ENCODE measurements around the gene LMBR1.
A peak's percentile ranks its signal among the peaks of the same experiment; 100 is the strongest.
"Not testable (repeated sequence)": the region's sequence is repeated elsewhere in the genome, so short reads cannot be mapped to it uniquely, and the experiment has no call there.

LMBR1 gene

GRCh38 chr7:156892821-156893706 lies at the start of gene LMBR1:
Gene LMBR1 (minus strand): TSS chr7:156893183. CDS start chr7:156892993, 190 bp downstream.
- DNase-seq, result peak; percentile 90 to 97

GRCh38 chr7:156942708-156943090 lies 49.7 kb upstream of the LMBR1 start:
- no peak for DNase-seq

GRCh38 chr7:156941393-156942182 lies 48.6 kb upstream of the LMBR1 start:
- DNase-seq, result no peak

GRCh38 chr7:156940421-156941122 lies 47.6 kb upstream of the LMBR1 start:
- DNase-seq, result no peak

- DNase-seq, result not testable (repeated sequence)
Observed at GRCh38 chr7:156936766-156937165, 43.8 kb upstream of the LMBR1 start.

- no peak for DNase-seq
Observed at GRCh38 chr7:156935250-156935649, 42.3 kb upstream of the LMBR1 start.

GRCh38 chr7:156932006-156932405 lies 39.0 kb upstream of the LMBR1 start:
- DNase-seq, result no peak

- no peak for DNase-seq
Observed at GRCh38 chr7:156929789-156930539, 37.0 kb upstream of the LMBR1 start.

GRCh38 chr7:156928406-156928747 lies 35.4 kb upstream of the LMBR1 start:
- DNase-seq, result no peak

GRCh38 chr7:156927571-156928405 lies 34.8 kb upstream of the LMBR1 start:
- DNase-seq, result no peak

- not testable (repeated sequence) for DNase-seq
Observed at GRCh38 chr7:156925821-156926220, 32.8 kb upstream of the LMBR1 start.

GRCh38 chr7:156922304-156922703 lies 29.3 kb upstream of the LMBR1 start:
- not testable (repeated sequence) for DNase-seq

GRCh38 chr7:156920487-156921373 lies 27.7 kb upstream of the LMBR1 start:
- DNase-seq, result not testable (repeated sequence)

GRCh38 chr7:156920076-156920475 lies 27.1 kb upstream of the LMBR1 start:
- DNase-seq, result no peak

- no peak for DNase-seq
Observed at GRCh38 chr7:156919132-156919713, 26.2 kb upstream of the LMBR1 start.

- DNase-seq, result no peak
Observed at GRCh38 chr7:156918635-156919034, 25.7 kb upstream of the LMBR1 start.

- not testable (repeated sequence) for DNase-seq
Observed at GRCh38 chr7:156909574-156910252, 16.7 kb upstream of the LMBR1 start.

GRCh38 chr7:156907656-156908055 lies 14.7 kb upstream of the LMBR1 start:
- peak in 1 of 2 donors; percentile 18 for DNase-seq

GRCh38 chr7:156906200-156906649 lies 13.2 kb upstream of the LMBR1 start:
- DNase-seq, result no peak

Measured in inflammatory macrophage treated with lipopolysaccharide for 1 hour (primary cell).